HG02678 (cell line): ENCODE results near the gene ADRA2B.
"Not testable (repeated sequence)": the region's sequence is repeated elsewhere in the genome, so short reads cannot be mapped to it uniquely, and the experiment has no call there.

Experiments
- ATAC-seq: cut with Tn5 transposase; IDR thresholded peaks from one replicate; pipeline ENCODE4 v1.9.1; 2021; ENCODE audit warnings: mild to moderate bottlenecking, moderate library complexity; ENCODE audit not compliant: unreplicated experiment

The ADRA2B gene

DNA sequence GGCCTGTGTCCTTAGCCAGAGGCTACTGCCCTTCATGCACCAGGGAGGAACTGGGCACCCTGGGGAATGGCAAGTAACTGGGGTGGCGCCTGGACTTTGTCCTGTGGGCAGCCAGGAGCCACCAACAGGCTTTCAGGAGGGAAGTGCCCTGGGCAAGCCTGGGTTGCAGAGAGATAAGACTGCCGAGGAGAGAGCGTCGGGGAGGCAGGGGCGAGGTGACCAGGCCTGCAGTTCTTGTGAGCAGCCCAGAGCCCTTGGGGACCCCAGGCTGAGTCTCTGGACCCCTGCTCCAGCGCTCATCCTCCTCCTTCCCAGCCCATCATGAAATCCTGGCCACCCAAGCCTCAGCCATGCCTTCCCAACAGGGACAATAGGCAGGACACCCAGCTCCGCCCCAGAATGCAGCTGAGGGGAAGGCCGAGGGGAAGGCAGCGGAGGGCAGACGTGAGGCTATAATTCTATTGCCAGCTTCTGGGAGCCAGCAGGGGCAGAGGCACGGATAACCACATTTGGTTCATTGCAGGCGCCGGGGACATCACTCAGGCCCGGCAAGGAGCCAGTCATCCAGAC, 25.1 kb downstream of the ADRA2B start:
- ATAC-seq, result no peak

GRCh38 chr2:96090196-96090926, 26.0 kb downstream of the ADRA2B start:
- no peak for ATAC-seq

DNA sequence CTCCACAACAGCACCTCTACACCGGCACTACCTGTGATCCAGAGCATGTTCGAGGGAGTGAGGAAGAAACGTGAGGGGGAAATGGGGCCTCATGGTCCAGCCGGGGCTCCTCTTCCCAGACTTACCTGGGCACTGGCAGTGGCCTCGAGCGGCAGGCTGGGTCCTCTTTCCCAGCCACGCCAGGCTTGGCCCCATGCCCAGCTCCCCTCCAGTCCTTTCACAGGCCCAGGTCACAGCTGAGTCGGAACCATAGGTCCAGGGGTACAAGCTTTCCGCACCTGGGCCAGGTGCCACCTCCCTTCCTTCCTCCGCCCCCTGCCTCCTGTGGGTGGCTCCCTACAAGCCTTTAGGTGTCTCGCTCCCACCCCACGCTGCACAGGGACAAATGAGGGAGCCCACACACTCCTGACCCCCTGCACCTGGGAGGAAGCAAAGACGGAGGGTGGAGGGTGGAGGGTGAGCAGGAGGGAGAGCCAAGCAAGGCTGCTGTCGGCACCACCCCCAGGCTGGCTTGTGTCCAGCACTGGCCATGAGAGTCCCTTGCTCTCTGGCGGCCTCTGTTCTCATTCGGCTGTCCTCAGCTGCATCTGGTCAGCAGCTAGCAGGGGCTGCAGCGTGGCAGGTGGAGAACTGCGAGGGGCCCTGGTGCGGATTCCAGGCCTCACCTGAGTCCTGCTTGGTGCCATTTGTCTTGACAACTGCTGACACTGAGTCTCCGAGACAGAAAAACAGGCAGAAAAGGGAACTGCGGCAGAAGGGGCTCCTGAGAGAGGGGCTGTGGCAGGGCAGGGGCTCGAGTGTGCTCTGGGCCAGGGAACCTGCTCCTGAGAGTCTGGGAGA, 26.8 kb downstream of the ADRA2B start:
- no peak for ATAC-seq

DNA sequence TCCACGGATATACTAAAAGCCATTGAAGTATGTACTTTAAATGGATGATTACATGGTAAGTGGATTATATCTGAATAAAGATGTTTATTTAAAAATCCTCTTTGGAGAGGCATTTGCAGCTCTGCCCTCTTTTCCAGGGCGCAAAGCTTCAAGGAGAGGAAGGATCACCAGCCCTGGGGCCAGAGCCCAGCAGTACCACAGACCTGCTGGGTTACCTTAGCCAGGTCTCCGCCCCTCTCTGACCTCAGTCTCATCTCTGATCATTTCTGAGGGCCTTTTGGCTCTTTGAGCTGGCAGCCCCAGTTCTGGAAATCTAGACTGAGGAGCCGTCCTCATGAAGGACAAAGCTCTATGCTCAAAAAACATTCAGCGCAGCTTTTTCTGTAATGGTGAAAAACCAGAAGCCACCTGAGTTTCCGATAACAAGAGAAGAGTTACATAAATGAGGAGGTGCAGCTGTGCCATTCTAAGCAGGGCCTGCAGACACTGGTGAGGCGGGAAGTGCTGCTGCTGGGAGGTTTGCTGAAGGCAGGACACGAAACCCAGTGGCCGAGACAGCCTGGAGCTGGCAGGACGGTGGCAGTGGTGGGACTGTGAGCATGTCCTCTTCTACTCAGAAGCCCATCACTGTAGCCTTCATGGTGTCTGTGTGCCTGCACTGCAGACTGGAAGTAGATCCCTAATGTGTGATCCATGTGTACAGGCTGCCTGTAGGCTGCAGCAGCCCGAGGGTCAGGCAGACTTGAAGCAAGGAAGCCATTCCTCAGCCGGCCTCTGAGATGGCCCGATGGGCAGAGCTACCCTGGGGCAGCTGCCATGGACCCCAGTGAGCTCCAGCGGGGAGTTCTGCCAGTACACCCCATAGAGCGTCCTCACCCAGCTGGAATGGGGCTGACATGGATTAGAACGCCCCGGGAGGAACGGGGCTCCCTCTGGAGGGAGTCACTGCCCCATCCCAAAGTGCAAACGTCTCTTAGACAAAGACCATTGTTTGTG, 27.7 kb downstream of the ADRA2B start:
- no peak for ATAC-seq

DNA sequence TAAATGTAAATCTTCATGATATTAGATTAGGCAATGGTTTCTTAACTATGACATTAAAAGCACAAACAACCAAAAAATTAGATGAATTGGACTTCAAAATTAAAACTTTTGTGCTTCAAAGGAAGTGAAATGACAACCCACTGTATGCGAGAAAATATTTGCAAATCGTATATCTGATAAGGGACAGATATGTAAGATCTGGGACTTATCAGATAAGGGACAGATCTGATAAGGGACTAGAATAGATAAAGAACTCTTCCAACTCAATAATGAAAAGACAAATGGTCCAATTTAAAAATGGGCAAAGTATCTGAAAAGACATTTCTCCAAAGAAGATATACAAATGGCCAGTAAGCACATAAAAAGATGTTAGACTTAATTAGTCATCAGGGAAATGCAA, 29.2 kb downstream of the ADRA2B start:
- ATAC-seq, result no peak

DNA sequence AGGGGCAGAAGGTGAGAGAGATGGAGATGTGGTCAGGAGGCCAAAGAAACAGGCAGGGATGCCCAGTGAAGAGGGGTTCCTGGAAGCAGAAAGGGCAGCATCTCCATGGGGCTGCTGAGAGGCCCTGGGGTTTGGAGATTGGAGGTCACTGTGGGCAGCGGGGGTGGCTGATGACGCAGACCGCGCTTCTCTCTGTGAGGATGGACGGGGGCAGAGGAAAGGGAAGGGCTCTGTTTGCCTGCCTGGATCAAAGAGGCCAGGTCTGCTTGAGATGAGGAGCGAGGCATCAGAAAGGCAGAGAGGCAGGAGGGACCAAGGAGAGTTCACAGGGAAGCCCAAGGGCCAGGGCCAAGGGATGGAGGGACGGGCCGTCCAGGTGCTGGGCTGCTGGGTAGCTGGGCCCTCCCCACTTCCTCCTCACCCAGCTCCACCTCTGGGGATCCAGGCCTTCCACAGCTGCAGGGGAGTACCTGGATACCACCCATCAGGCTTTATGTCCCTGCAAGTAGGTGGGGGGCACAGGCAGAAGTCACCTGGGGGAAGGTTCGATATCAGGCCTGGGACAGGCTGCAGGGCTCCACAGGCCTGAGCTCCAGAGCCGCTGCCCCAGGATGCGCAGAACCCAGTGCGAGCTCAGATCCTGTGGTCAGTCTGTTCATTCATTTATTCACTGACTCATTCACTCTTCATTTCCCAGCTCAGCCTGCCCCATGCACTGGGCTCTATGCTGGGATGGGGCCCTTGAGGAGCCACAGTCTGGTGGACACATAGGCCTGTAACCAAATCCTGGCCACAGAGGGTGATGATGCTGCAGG, 30.6 kb downstream of the ADRA2B start:
- ATAC-seq, result no peak

GRCh38 chr2:96084858-96085518, 31.4 kb downstream of the ADRA2B start:
- not testable (repeated sequence) for ATAC-seq

GRCh38 chr2:96083989-96084857, 32.1 kb downstream of the ADRA2B start:
- ATAC-seq, result no peak

- ATAC-seq, result no peak
Observed at GRCh38 chr2:96083064-96083939, 33.1 kb downstream of the ADRA2B start.

GRCh38 chr2:96082211-96083063, 33.9 kb downstream of the ADRA2B start:
- no peak for ATAC-seq

DNA sequence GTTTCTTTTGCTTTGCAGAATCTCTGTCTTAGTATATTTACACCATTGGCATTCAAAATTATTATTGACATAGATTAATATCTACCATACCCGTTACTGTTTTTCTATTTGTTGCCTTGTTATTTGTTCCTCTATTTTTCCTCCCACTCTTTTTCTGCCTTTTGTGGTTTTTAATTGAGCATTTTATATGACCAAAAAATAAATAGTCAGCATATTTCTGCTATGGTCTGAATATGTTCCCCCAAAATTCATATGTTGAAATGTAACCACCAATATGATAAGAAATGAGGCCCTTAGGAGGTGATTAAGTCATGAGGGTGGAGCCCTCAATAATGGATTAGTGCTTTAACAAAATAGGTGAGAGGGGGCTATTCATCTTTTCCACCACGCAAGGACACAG, 35.3 kb downstream of the ADRA2B start:
- no peak for ATAC-seq

- ATAC-seq, result no peak
Observed at GRCh38 chr2:96075199-96075771, 41.1 kb downstream of the ADRA2B start.

- no peak for ATAC-seq
Observed at GRCh38 chr2:96074156-96074555, 42.2 kb downstream of the ADRA2B start.

GRCh38 chr2:96073170-96073775, 43.1 kb downstream of the ADRA2B start:
- ATAC-seq, result no peak

GRCh38 chr2:96072746-96073145, 43.6 kb downstream of the ADRA2B start:
- no peak for ATAC-seq
